Measurements from ENCODE around the gene BTD. TPM values are rescaled to one million over a fixed set of nuclear protein-coding genes. Genes with fewer than 3 reads are reported as not detected.

The BTD gene
- total and polyA plus RNA-seq, 4 donors = 45.8 to 78.1 (median 47.8) TPM

GRCh38 chr3:15645246-15645645 is 43.7 kb downstream of the BTD start:
- Histone ChIP-seq H3K4me3 (ENCODE audit: low read depth in 1 of 3, low read length in 3 of 3) (no peak overlapping the region), H3K9me3 (ENCODE audit: control insufficient read depth in 4 of 4, low read length in 3 of 4) (no peaks in the 10 kb centered on the region), H3K9ac (ENCODE audit: low read depth in 1 of 2, low read length in 2 of 2) (no peak overlapping the region), H3K36me3 (ENCODE audit: control insufficient read depth in 4 of 4, insufficient read depth in 3 of 4, low read depth in 1 of 4, low read length in 3 of 4) (peaks cover 3 to 25% (median 13%) of the 10 kb centered on the region in 4 donors), H3K27ac (ENCODE audit: low read depth in 1 of 2, low read length in 2 of 2) (no peak overlapping the region), H3K4me1 (ENCODE audit: control insufficient read depth in 4 of 4, insufficient read depth in 4 of 4, low read length in 3 of 4) (no peaks in the 10 kb centered on the region), H3K27me3 (ENCODE audit: control insufficient read depth in 4 of 4, insufficient read depth in 4 of 4, low read length in 3 of 4) (no peaks in the 10 kb centered on the region)
- TF ChIP-seq MAX (IDR thresholded peaks at IDR 0.05) (no peak), FOXA1 (IDR thresholded peaks at IDR 0.05) (no peak), TAF1 (conservative IDR thresholded peaks at IDR 0.05) (no peak), HNF4G (IDR thresholded peaks at IDR 0.05) (no peak), GABPA (IDR thresholded peaks at IDR 0.05 in 1 of 2, conservative IDR thresholded peaks at IDR 0.05 in 1 of 2) (no peak), CTCF (IDR thresholded peaks at IDR 0.05; ENCODE audit: low read depth, low read length, missing input control) (no peak), FOXA2 (IDR thresholded peaks at IDR 0.05) (no peak)
- WGBS = 95% methylated on average over 6 of the region's 6 CpGs
- no peak for DNase-seq (ENCODE audit: low spot score)

GRCh38 chr3:15645740-15646501 is 44.4 kb downstream of the BTD start:
- Histone ChIP-seq H3K4me1 (ENCODE audit: control insufficient read depth in 4 of 4, insufficient read depth in 4 of 4, low read length in 3 of 4) (no peaks in the 10 kb centered on the region), H3K4me3 (ENCODE audit: low read depth in 1 of 3, low read length in 3 of 3) (no peak overlapping the region), H3K27me3 (ENCODE audit: control insufficient read depth in 4 of 4, insufficient read depth in 4 of 4, low read length in 3 of 4) (no peaks in the 10 kb centered on the region), H3K9ac (ENCODE audit: low read depth in 1 of 2, low read length in 2 of 2) (no peak overlapping the region), H3K9me3 (ENCODE audit: control insufficient read depth in 4 of 4, low read length in 3 of 4) (no peaks in the 10 kb centered on the region), H3K36me3 (ENCODE audit: control insufficient read depth in 4 of 4, insufficient read depth in 3 of 4, low read depth in 1 of 4, low read length in 3 of 4) (peaks cover 3 to 25% (median 13%) of the 10 kb centered on the region in 4 donors), H3K27ac (ENCODE audit: low read depth in 1 of 2, low read length in 2 of 2) (no peak overlapping the region)
- WGBS = 94% methylated on average over 18 of the region's 18 CpGs
- no peak for TF ChIP-seq HNF4G (IDR thresholded peaks at IDR 0.05)
- TF ChIP-seq TAF1 (conservative IDR thresholded peaks at IDR 0.05) = no peak
- no peak for TF ChIP-seq HNF4A (conservative IDR thresholded peaks at IDR 0.05)
- TF ChIP-seq ZBTB33 (IDR thresholded peaks at IDR 0.05) = no peak
- TF ChIP-seq EGR1 (IDR thresholded peaks at IDR 0.05; ENCODE audit: low read depth in 2 of 2) = no peak
- no peak for DNase-seq (ENCODE audit: low spot score)

- no peaks in the 10 kb centered on the region for H3K27me3 ChIP-seq (ENCODE audit: control insufficient read depth in 4 of 4, insufficient read depth in 4 of 4, low read length in 3 of 4)
- no peaks in the 10 kb centered on the region for H3K4me1 ChIP-seq (ENCODE audit: control insufficient read depth in 4 of 4, insufficient read depth in 4 of 4, low read length in 3 of 4)
- H3K9me3 ChIP-seq (ENCODE audit: control insufficient read depth in 4 of 4, low read length in 3 of 4) = no peaks in the 10 kb centered on the region
- H3K9ac ChIP-seq (ENCODE audit: low read depth in 1 of 2, low read length in 2 of 2) = no peak overlapping the region
- DNase-seq (ENCODE audit: low spot score) = no peak
- peaks cover 0 to 19% (median 10%) of the 10 kb centered on the region in 4 donors for H3K36me3 ChIP-seq (ENCODE audit: control insufficient read depth in 4 of 4, insufficient read depth in 3 of 4, low read depth in 1 of 4, low read length in 3 of 4)
- H3K4me3 ChIP-seq (ENCODE audit: low read depth in 1 of 3, low read length in 3 of 3) = no peak overlapping the region
- WGBS = 80% methylated on average over 13 of the region's 13 CpGs
- TF ChIP-seq JUND (IDR thresholded peaks at IDR 0.05) (peak in 1 of 2 donors; percentile 9), ATF3 (IDR thresholded peaks at IDR 0.05) (no peak)
- H3K27ac ChIP-seq (ENCODE audit: low read depth in 1 of 2, low read length in 2 of 2) = no peak overlapping the region
Observed at GRCh38 chr3:15646851-15647511, 45.4 kb downstream of the BTD start.

All from liver (tissue), 9 donors.